Neutrophil (primary cell): Measurements from ENCODE around the gene STRA6.

Source experiments
- H3K27ac ChIP-seq: fragments of 200-600 bp; sonication (generic); 2 replicates; pipeline ENCODE4 v1.5.1; 2016; ENCODE audit warnings: mild to moderate bottlenecking, moderate library complexity
- H3K27me3 ChIP-seq: fragments of 200-600 bp; sonication (generic); 2 replicates; pipeline ENCODE4 v1.6.0; 2016; ENCODE audit warnings: mild to moderate bottlenecking
- H3K36me3 ChIP-seq: fragments of 200-600 bp; sonication (generic); 2 replicates; pipeline ENCODE4 v1.5.1; 2017
- H3K4me1 ChIP-seq, 2 experiments: fragments of 200-600 bp in 1 of 2; sonication (generic) in 1 of 2; 1 replicate in 1 of 2; 2 replicates in 1 of 2; pipeline versions ENCODE4 v1.5.1 to v1.6.1; 2013 to 2016; ENCODE audit warnings: low read depth in 1 of 2, low read length in 1 of 2, mild to moderate bottlenecking in 1 of 2, moderate library complexity in 1 of 2; ENCODE audit not compliant: control insufficient read depth in 1 of 2, insufficient read depth in 1 of 2
- H3K4me3 ChIP-seq, 2 experiments: fragments of 200-600 bp in 1 of 2; sonication (generic) in 1 of 2; 1 replicate in 1 of 2; 2 replicates in 1 of 2; pipeline ENCODE4 v1.5.1; 2013 to 2016; ENCODE audit warnings: low read depth in 1 of 2, low read length in 1 of 2, mild to moderate bottlenecking in 1 of 2, moderate library complexity in 1 of 2
- H3K9me3 ChIP-seq: fragments of 200-600 bp; sonication (generic); 2 replicates; pipeline ENCODE4 v1.5.1; 2016
- CTCF ChIP-seq: fragments of 200-600 bp; sonication (generic); IDR thresholded peaks from 2 replicates; pipeline ENCODE4 v1.5.1; 2016; ENCODE audit warnings: antibody characterized with exemption

Gene STRA6

GRCh38 chr15:74239051-74239705 lies 36.6 kb upstream of the STRA6 start:
- Histone ChIP-seq H3K4me1 (no peaks in the 10 kb centered on the region), H3K9me3 (no peaks in the 10 kb centered on the region), H3K27me3 (peaks cover 11% of the 10 kb centered on the region), H3K36me3 (no peaks in the 10 kb centered on the region), H3K27ac (no peak overlapping the region), H3K4me3 (no peak overlapping the region)
- no peak for TF ChIP-seq CTCF

- H3K9me3 ChIP-seq: no peaks in the 10 kb centered on the region
- H3K27me3 ChIP-seq: peaks cover 7% of the 10 kb centered on the region
- TF ChIP-seq CTCF: no peak
- H3K4me3 ChIP-seq: no peak within 1 kb of the TSS
- no peaks in the 10 kb centered on the region for H3K4me1 ChIP-seq
- no peaks in the 10 kb centered on the region for H3K36me3 ChIP-seq
- H3K27ac ChIP-seq: no peak within 1 kb of the TSS
Observed at GRCh38 chr15:74235962-74236361, 33.4 kb upstream of the STRA6 start, which contains the start of gene CCDC33. Gene CCDC33 (plus strand): TSS chr15:74236326. CDS start chr15:74236720, 394 bp downstream.

GRCh38 chr15:74234598-74234875 lies 31.9 kb upstream of the STRA6 start:
- no peaks in the 10 kb centered on the region for H3K4me1 ChIP-seq
- H3K9me3 ChIP-seq: no peaks in the 10 kb centered on the region
- peaks cover 7% of the 10 kb centered on the region for H3K27me3 ChIP-seq
- H3K27ac ChIP-seq: no peak overlapping the region
- H3K36me3 ChIP-seq: no peaks in the 10 kb centered on the region
- TF ChIP-seq CTCF: no peak
- no peak overlapping the region for H3K4me3 ChIP-seq

- no peak for TF ChIP-seq CTCF
- Histone ChIP-seq H3K4me3 (no peak overlapping the region), H3K27ac (no peak overlapping the region), H3K4me1 (no peaks in the 10 kb centered on the region), H3K9me3 (no peaks in the 10 kb centered on the region), H3K36me3 (no peaks in the 10 kb centered on the region), H3K27me3 (peaks cover 4% of the 10 kb centered on the region)
Observed at GRCh38 chr15:74233851-74234597, 31.4 kb upstream of the STRA6 start.

- no peak for TF ChIP-seq CTCF
- Histone ChIP-seq H3K36me3 (no peaks in the 10 kb centered on the region), H3K27ac (no peak overlapping the region), H3K9me3 (no peaks in the 10 kb centered on the region), H3K27me3 (no peaks in the 10 kb centered on the region), H3K4me3 (no peak overlapping the region), H3K4me1 (no peaks in the 10 kb centered on the region)
Observed at GRCh38 chr15:74233373-74233772, 30.8 kb upstream of the STRA6 start.
